T-helper 22 cell (primary cell): Measurements from ENCODE around the gene INPP5E.

Source experiments
- DNase-seq: peaks from one replicate; pipeline ENCODE4 v3.0.0-alpha.2; 2020; ENCODE audit warnings: low read depth

Gene INPP5E

GRCh38 chr9:136403915-136404800 is 35.5 kb downstream of the INPP5E start:
- peak; percentile 42 for DNase-seq

GRCh38 chr9:136403538-136403914 is 36.1 kb downstream of the INPP5E start:
- DNase-seq = peak; percentile 74

GRCh38 chr9:136402067-136402466 is 37.6 kb downstream of the INPP5E start:
- DNase-seq = no peak

GRCh38 chr9:136401173-136401922 is 38.3 kb downstream of the INPP5E start:
- DNase-seq = no peak

GRCh38 chr9:136400038-136400834 is 39.4 kb downstream of the INPP5E start, which contains the start of gene SNAPC4:
TSS of gene SNAPC4 (minus strand) at chr9:136400170. CDS start at chr9:136398428, 1,742 bp downstream.
- peak; percentile 71 for DNase-seq

GRCh38 chr9:136399176-136400037 is 40.2 kb downstream of the INPP5E start:
- DNase-seq = peak; percentile 34

GRCh38 chr9:136398286-136398685 is 41.4 kb downstream of the INPP5E start:
- no peak for DNase-seq

- no peak for DNase-seq
Measured at GRCh38 chr9:136397643-136398042, 42.0 kb downstream of the INPP5E start.

- no peak for DNase-seq
Measured at GRCh38 chr9:136396219-136396515, 43.5 kb downstream of the INPP5E start.

- no peak for DNase-seq
Measured at GRCh38 chr9:136395345-136396218, 44.1 kb downstream of the INPP5E start.

GRCh38 chr9:136395020-136395340 is 44.7 kb downstream of the INPP5E start:
- DNase-seq = no peak

GRCh38 chr9:136394312-136395019 is 45.2 kb downstream of the INPP5E start:
- DNase-seq = no peak

- DNase-seq = no peak
Measured at GRCh38 chr9:136393531-136393930, 46.1 kb downstream of the INPP5E start.

GRCh38 chr9:136392538-136393449 is 46.9 kb downstream of the INPP5E start:
- DNase-seq = no peak

- no peak for DNase-seq
Measured at GRCh38 chr9:136391737-136392537, 47.7 kb downstream of the INPP5E start.

GRCh38 chr9:136389396-136389795 is 50.2 kb downstream of the INPP5E start:
- no peak for DNase-seq

GRCh38 chr9:136387217-136387616 is 52.4 kb downstream of the INPP5E start:
- no peak for DNase-seq

- DNase-seq = no peak
Measured at GRCh38 chr9:136386018-136386417, 53.6 kb downstream of the INPP5E start.
